ENCODE results near the gene MPC2.
A peak's percentile ranks its signal among the peaks of the same experiment; 100 is the strongest.

MPC2 gene

GRCh38 chr1:167882376-167882775, 54.5 kb downstream of the MPC2 start:
- no peak for DNase-seq (ENCODE audit: low read depth in 1 of 2, low spot score in 1 of 2)
- TF ChIP-seq SPI1 (IDR thresholded peaks at IDR 0.05; ENCODE audit: borderline replicate concordance, low read depth) (peak; percentile 55; the same call in 1 of the 2 replicates), GABPA (IDR thresholded peaks at IDR 0.05; ENCODE audit: low read depth) (no peak)
- H3K4me3 ChIP-seq (replicated peaks; ENCODE audit: insufficient read depth, low read length) = no peak overlapping the region
- H3K27me3 ChIP-seq (ENCODE audit: insufficient read depth, poor library complexity, severe bottlenecking) = no peaks in the 10 kb centered on the region
- H3K27ac ChIP-seq (replicated peaks) = no peak overlapping the region

DNA sequence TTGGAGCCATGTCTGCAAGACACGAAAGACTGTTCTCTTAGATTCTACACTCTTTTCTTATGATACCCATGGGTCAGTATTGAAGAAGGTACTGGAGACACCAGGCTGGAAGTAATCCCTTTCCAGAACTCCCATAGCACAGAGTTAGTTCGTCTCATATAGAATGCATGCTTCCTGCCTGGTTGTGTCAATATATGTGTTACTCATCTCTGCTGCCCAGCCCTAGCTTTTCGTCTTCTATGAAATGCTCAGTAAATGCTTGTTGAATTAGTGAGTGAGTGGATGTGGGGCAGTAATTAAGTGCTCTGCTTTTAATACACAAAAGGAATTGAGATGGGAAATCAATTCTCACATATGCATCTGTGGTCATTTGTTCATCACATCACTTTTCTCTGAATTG, 55.1 kb downstream of the MPC2 start:
- no peak overlapping the region for H3K4me3 ChIP-seq (replicated peaks; ENCODE audit: insufficient read depth, low read length)
- no peak for DNase-seq (ENCODE audit: low read depth in 1 of 2, low spot score in 1 of 2)
- no peaks in the 10 kb centered on the region for H3K27me3 ChIP-seq (ENCODE audit: insufficient read depth, poor library complexity, severe bottlenecking)
- no peak for TF ChIP-seq CTCF (IDR thresholded peaks at IDR 0.05; ENCODE audit: insufficient read depth, low read length)
- no peak for TF ChIP-seq GABPA (IDR thresholded peaks at IDR 0.05; ENCODE audit: low read depth)
- TF ChIP-seq REST (IDR thresholded peaks at IDR 0.05; ENCODE audit: insufficient replicate concordance, low read depth) = no peak
- TF ChIP-seq SPI1 (IDR thresholded peaks at IDR 0.05; ENCODE audit: borderline replicate concordance, low read depth) = no peak
- no peak for TF ChIP-seq POLR2AphosphoS5 (IDR thresholded peaks at IDR 0.05; ENCODE audit: low read depth)
- no peak overlapping the region for H3K27ac ChIP-seq (replicated peaks)

- Histone ChIP-seq H3K27ac (replicated peaks) (no peak overlapping the region), H3K27me3 (ENCODE audit: insufficient read depth, poor library complexity, severe bottlenecking) (no peaks in the 10 kb centered on the region), H3K4me3 (replicated peaks; ENCODE audit: insufficient read depth, low read length) (no peak overlapping the region)
- no peak for DNase-seq (ENCODE audit: low read depth in 1 of 2, low spot score in 1 of 2)
- no peak for TF ChIP-seq GABPA (IDR thresholded peaks at IDR 0.05; ENCODE audit: low read depth)
- TF ChIP-seq CTCF (IDR thresholded peaks at IDR 0.05; ENCODE audit: insufficient read depth, low read length) = no peak
- TF ChIP-seq POLR2AphosphoS5 (IDR thresholded peaks at IDR 0.05; ENCODE audit: low read depth) = no peak
- TF ChIP-seq REST (IDR thresholded peaks at IDR 0.05; ENCODE audit: insufficient replicate concordance, low read depth) = no peak
- TF ChIP-seq SPI1 (IDR thresholded peaks at IDR 0.05; ENCODE audit: borderline replicate concordance, low read depth) = no peak
Measured at GRCh38 chr1:167881069-167881468, 55.8 kb downstream of the MPC2 start.

- Histone ChIP-seq H3K4me3 (replicated peaks; ENCODE audit: insufficient read depth, low read length) (no peak overlapping the region), H3K27ac (replicated peaks) (no peak overlapping the region), H3K27me3 (ENCODE audit: insufficient read depth, poor library complexity, severe bottlenecking) (no peaks in the 10 kb centered on the region)
- no peak for DNase-seq (ENCODE audit: low read depth in 1 of 2, low spot score in 1 of 2)
- TF ChIP-seq REST (IDR thresholded peaks at IDR 0.05; ENCODE audit: insufficient replicate concordance, low read depth) (no peak), POLR2AphosphoS5 (IDR thresholded peaks at IDR 0.05; ENCODE audit: low read depth) (no peak), GABPA (IDR thresholded peaks at IDR 0.05; ENCODE audit: low read depth) (no peak), CTCF (IDR thresholded peaks at IDR 0.05; ENCODE audit: insufficient read depth, low read length) (no peak), SPI1 (IDR thresholded peaks at IDR 0.05; ENCODE audit: borderline replicate concordance, low read depth) (no peak)
Measured at GRCh38 chr1:167880580-167881021, 56.3 kb downstream of the MPC2 start.
